SKM-1 (cell line): Measurements from ENCODE around the gene DHPS.
"Not testable (repeated sequence)": the region's sequence is repeated elsewhere in the genome, so short reads cannot be mapped to it uniquely, and the experiment has no call there.

ENCODE experiments used
- DNase-seq: peaks from one replicate; lab custom pipeline; 2025; ENCODE audit not compliant: unreplicated experiment; lab: John Stamatoyannopoulos, UW

The DHPS gene

DNA sequence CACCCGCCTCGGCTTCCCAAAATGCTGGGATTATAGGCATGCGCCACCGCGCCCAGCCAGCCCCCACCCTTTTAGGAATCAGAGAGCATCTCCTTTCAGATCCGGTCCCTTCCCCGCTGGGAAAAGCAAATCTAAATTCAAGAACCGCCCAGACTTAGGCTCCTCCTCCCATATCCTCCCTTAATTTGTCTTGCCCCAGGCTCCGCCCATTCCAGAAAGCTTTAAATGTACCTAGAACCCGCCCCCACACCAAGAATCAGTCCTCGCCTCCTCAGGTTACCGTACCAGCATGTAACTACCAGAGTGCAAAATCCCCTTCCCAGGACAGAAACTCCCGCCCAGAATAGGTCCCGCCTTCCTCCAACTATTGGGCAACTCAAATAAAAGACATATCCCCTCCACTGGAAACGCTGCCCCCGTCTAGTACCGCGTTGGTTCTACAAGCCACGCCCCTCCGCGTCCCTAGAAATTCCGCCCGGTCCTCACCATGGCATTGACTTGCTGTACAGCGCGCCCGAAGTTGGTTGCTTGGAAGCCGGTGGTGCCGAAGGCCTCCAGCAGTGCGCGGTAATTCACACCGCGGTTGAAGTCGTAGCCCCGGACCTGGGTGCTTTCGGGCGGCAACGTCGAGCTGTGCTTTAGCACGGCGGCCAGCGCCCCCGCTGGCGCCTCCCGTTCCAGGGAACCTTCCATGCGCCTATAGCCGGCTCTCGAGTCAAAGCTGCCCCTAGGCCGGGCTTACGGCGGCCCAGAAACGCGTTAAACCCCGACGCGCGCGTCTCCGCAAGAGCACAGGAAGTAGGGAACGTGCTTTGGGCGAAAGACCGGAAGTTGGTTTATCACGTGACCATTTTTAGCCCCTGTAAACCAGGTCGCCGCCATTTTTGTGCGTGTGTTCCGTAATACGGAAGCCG lies at the start of gene DHPS:
Gene DHPS (minus strand): TSS at position 807 of the 914 bp plus-strand sequence. CDS start 114 bp downstream, at position 693.
- DNase-seq, result peak; percentile 98

DNA sequence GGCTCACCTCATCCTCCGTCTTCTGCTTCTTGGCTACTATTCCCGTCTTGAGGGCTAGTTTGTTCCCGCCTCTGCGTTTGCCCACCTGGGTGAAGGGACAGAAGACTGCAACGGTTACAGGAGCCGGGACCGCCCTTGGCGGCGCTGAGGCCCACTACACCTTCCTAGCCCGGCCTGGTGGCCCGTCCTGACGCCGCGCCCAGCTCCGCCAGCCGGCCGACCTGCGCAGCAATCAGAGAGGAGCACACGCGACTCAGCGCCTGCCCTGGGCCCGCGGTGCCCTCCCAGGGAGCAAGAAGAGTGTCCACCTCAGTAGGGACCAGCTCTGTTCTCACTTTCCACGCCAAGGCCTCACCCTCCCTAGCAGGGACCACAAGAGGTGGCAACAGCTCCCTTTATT lies 49.7 kb upstream of the DHPS start:
- no peak for DNase-seq

DNA sequence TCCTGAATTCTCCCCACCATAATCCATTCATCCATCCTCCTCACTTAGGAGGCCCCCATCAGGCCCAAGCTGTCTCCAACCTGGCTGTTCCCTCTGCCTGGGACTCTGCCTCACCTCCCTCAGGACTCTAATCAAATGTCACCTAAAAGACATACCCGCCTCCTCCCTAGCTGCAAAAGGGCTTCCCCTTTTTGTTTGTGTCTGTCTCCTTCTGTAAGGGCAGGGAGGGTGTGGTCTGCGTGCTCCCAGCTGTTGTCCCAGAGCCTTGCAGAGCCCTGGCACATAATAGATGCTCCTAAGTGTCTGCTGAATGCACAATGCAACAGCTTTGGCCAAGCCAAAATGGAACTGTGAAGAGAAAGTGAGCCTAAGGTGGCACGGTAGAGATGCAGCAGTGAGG lies 48.4 kb upstream of the DHPS start:
- DNase-seq, result no peak

GRCh38 chr19:12727745-12728433 lies 46.2 kb upstream of the DHPS start:
- no peak for DNase-seq

GRCh38 chr19:12726988-12727316 lies 45.3 kb upstream of the DHPS start:
- no peak for DNase-seq

DNA sequence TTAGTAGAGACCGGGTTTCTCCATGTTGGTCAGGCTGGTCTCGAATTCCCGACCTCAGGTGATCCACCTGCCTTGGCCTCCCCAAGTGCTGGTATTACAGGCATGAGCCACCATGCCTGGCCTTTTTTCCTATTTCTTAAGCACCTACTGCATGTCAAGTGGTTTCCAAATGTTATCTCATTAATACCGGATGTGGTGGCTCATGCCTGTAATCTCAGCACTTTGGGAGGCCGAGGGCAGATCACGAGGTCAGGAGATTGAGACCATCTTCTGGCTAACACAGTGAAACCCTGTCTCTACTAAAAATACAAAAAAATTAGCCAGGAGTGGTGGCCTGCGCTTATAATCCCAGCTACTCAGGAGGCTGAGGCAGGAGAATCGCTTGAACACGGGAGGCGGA lies 43.9 kb upstream of the DHPS start:
- DNase-seq, result not testable (repeated sequence)

DNA sequence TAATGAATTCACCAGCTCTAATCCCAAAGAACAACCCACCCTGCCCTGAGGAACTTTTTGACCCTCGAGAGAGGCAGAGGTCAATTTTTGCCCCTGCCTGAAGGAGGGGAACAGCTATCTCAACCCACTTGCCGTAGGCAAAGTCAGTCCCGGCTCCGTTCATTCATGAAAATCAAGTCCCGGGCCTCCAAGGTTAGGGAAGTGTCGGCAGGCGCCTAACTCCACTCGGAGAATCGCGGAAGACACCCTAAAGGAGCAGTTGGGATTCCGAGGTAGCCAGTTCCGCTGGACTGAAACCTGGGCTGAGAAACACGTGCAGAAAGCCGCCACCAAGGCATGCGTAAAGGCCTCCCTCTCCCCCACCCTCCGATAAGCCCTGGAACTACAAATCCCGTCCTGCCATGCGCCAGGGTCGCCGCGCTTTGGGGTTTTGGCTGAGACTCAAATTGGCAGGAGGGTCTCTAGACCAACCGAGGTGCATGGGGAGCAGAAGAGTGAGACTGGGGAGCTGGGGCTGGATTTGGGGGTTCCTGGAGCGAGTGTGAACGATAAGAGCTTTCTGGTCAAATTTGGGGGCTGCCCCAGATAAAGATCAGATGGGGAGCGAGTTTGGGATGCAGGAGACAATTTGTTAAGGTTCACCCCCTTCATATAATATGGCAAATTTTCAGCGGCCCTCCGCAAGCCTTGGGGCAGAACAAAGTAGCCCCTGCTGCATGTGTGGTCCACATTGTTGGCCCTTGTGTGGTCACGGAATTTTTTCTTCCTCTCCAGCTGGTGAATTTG lies 42.2 kb upstream of the DHPS start, which contains the start of gene TNPO2:
Gene TNPO2 (minus strand): TSS at position 292 of the 786 bp plus-strand sequence. CDS start 2,955 bp downstream, outside the sequence.
- DNase-seq, result peak; percentile 73

- DNase-seq, result no peak
Observed at GRCh38 chr19:12723381-12723640, 41.6 kb upstream of the DHPS start.

DNA sequence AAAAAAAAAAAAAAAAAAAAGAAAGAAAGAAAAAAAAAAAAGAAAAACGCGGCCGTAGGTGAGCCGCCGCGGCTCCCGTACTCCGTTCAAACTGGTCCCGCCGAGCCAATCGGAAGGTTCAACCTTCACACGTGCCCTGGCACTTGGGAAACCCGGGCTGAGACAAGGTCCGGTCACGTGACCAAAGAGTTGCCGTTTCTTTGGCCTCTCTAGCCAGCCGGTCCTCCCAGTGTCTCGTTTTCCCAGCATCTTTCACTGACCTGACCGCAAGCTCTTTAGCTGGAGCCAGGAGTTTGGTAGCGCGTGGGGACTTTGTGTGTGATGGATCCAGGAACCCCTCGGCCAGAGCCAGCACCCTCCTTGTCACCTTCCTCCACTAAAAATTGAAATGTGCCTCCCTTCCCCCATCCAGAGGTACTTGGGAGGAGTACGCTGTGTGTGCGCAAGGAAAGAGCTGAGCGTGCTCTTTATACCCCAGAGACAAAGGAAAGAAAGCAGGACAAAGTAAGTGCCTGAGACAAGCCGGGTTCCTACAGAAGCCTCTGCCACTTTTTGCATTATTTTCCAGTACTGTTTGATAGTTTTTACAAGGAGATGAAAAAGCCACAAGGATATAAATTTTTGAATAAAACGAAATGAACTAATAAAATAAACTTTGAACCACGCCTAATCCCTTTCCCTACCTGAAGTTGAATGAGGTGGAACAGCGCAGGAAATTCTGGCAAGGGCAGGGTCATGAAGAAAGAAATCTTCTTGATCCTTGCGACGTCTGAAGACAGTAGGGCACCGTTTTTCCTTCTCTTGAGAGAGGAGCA lies 41.1 kb upstream of the DHPS start:
- peak; percentile 96 for DNase-seq

- no peak for DNase-seq
Observed at GRCh38 chr19:12721656-12722565, 40.2 kb upstream of the DHPS start.

- DNase-seq, result no peak
Observed at GRCh38 chr19:12720851-12721655, 39.4 kb upstream of the DHPS start.

GRCh38 chr19:12720296-12720695 lies 38.6 kb upstream of the DHPS start:
- no peak for DNase-seq

- no peak for DNase-seq
Observed at GRCh38 chr19:12715929-12716328, 34.2 kb upstream of the DHPS start.

DNA sequence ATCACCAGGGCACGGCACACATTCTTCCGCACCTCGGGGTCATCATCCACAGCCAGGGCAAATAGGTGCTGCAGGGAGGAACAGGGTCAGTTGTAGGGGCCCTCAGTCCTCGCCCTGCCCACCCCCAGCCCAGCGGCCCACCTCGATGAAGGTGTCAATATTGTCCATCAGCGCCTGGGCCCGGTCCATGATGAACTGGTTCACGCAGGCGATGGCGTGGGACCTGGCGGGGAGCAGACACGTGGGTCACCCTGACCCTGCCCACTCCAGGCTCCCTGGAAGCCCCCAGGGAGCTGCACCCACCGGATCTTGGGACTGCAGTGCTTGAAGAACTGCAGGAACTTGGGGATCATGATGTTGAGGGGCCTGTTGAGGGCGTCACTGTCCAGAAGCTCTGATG lies 33.4 kb upstream of the DHPS start:
- no peak for DNase-seq

- not testable (repeated sequence) for DNase-seq
Observed at GRCh38 chr19:12713304-12713703, 31.6 kb upstream of the DHPS start.

DNA sequence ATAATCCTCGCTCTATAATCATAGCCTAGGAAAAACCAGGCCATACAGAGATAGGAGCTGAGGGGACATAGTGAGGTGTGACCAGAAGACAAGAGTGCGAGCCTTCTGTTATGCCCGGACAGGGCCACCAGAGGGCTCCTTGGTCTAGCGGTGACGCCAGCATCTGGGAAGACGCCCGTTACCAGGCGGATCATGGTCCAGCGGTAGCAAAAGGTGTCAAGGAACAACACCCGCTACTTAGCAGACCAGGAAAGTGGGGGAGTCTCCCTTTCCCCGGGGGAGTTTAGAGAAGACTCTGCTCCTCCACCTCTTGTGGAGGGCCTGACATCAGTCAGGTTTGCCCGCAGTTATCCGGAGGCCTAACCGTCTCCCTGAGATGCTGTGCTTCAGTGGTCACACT lies 30.4 kb upstream of the DHPS start:
- not testable (repeated sequence) for DNase-seq

- DNase-seq, result no peak
Observed at GRCh38 chr19:12711187-12711586, 29.5 kb upstream of the DHPS start.

- no peak for DNase-seq
Observed at GRCh38 chr19:12708641-12709040, 27.0 kb upstream of the DHPS start.

- no peak for DNase-seq
Observed at GRCh38 chr19:12706332-12706718, 24.6 kb upstream of the DHPS start.
